Osteocyte (in vitro differentiated cells): ENCODE measurements around the gene PRSS33. TPM values are rescaled to one million over a fixed set of nuclear protein-coding genes. Genes with fewer than 3 reads are reported as not detected.

Experiments used
- DNase-seq: peaks from one replicate; pipeline ENCODE4 v3.0.0; 2021; ENCODE audit warnings: mixed read lengths; ENCODE audit not compliant: unreplicated experiment; ENCODE audit errors: extremely low spot score
- H3K27ac Mint-ChIP-seq: one replicate; pipeline ENCODE4 v1.8.0; 2021; ENCODE audit warnings: mild to moderate bottlenecking, mixed read lengths; ENCODE audit not compliant: unreplicated experiment
- H3K27me3 Mint-ChIP-seq: one replicate; pipeline ENCODE4 v1.8.0; 2021; ENCODE audit warnings: mixed read lengths; ENCODE audit not compliant: unreplicated experiment
- H3K36me3 Mint-ChIP-seq: one replicate; pipeline ENCODE4 v1.8.0; 2021; ENCODE audit warnings: mixed read lengths; ENCODE audit not compliant: unreplicated experiment
- H3K4me1 Mint-ChIP-seq: one replicate; pipeline ENCODE4 v1.8.0; 2021; ENCODE audit warnings: mixed read lengths; ENCODE audit not compliant: unreplicated experiment
- H3K4me3 Mint-ChIP-seq: one replicate; pipeline ENCODE4 v1.8.0; 2021; ENCODE audit warnings: mild to moderate bottlenecking, moderate library complexity, mixed read lengths; ENCODE audit not compliant: unreplicated experiment
- H3K9me3 Mint-ChIP-seq: one replicate; pipeline ENCODE4 v1.8.0; 2021; ENCODE audit warnings: mixed read lengths; ENCODE audit not compliant: unreplicated experiment
- total RNA-seq: library from RNA; stranded (reverse); gene quantifications from 2 replicates; pipeline ENCODE4 v1.2.1, GENCODE V29; 2021
- TF ChIP-seq, protein P1 (sequence below): fragments of 200-600 bp; sonication (generic); IDR thresholded peaks from 2 replicates; pipeline ENCODE4 v1.5.0; 2021; ENCODE audit warnings: antibody characterized with exemption, mild to moderate bottlenecking, moderate library complexity

PRSS33 gene
- total RNA-seq, 1 donor from 2014 or later = not detected

DNA sequence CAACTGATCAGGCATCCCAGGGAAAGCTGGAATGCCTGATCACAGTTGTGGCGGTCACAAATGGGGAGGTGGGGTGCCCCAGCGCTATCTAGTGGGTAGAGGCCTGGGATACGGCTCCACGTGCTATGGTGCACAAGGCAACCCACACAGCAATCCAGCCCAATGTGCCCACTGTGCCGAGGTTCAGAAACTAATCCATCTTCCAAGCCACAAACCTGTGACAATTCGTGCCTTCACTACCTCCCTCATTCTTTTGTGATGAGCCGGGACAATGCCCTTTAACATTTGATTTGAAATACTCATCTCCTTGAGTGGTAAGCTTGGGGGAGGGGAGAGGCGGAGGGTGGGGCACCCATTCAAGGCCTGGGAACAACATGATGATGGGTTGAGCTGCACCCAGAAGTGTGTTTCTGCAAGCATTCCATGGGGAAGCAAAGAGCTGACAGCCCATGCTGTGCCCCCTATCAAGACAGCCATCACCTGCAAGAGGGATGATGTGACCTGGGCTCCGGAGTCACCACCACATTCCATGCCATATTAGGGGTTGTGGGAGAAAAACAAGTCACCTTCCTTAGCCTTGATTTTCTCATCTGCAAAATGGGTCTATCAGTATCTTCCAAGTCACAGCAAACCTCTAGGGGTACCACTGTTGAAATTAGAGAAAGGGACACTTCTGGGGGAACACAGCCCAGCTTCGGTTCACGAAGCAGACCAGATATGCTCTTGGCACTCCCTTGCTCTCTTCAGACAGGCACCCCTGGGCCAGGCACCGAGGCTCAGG, 14.0 kb downstream of the PRSS33 start:
- Mint-ChIP-seq H3K9me3 (no peaks in the 10 kb centered on the region), H3K27ac (no peak overlapping the region), H3K27me3 (no peaks in the 10 kb centered on the region), H3K4me1 (peaks cover 39% of the 10 kb centered on the region), H3K4me3 (no peak overlapping the region), H3K36me3 (peaks cover 32% of the 10 kb centered on the region)
- TF ChIP-seq, protein P1, sequence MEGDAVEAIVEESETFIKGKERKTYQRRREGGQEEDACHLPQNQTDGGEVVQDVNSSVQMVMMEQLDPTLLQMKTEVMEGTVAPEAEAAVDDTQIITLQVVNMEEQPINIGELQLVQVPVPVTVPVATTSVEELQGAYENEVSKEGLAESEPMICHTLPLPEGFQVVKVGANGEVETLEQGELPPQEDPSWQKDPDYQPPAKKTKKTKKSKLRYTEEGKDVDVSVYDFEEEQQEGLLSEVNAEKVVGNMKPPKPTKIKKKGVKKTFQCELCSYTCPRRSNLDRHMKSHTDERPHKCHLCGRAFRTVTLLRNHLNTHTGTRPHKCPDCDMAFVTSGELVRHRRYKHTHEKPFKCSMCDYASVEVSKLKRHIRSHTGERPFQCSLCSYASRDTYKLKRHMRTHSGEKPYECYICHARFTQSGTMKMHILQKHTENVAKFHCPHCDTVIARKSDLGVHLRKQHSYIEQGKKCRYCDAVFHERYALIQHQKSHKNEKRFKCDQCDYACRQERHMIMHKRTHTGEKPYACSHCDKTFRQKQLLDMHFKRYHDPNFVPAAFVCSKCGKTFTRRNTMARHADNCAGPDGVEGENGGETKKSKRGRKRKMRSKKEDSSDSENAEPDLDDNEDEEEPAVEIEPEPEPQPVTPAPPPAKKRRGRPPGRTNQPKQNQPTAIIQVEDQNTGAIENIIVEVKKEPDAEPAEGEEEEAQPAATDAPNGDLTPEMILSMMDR = no peak
- DNase-seq = no peak

DNA sequence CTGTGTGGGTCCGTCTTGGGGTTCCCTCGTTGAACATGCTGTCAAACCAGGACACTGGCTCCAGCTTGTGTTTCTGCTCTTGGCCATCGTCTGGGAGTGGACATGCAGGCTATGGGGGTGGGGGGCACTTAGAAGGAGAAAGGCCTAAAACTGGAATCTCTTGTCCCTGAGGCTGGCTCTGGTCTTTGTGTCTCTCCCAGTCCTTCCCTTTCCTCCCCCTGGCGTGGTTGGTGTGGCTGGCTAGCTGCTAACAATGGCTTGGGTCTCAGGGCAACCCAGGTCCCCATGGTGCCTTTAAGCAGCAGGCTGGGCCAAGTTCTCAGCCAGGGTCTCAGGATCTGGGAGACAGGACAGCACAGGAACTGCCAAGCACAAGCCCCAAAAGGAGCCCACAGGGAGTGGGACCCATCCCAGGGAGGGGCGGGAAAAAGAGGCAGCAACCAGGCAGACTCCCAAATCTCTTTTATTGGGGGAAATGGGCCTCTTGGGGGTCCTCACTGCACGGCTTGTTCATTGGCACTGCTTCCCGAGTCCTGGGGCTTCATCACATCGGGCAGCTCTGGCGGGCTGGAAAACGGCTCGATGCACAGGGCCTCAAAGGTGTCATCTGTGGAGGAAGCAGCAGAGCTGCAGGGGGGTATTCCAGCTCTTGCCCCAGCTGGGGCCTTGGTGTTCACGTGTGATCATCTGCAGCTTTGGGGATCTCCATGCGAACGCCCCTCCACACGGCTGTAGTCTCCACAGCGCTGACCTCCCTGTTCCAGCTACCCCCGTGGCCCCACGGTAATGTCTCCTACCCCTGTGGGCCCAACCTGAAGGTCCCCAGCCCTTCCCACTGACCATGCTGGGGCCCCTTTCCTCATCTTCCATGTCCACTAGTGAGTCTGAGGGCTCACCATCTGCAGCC, 15.6 kb downstream of the PRSS33 start:
- Mint-ChIP-seq H3K9me3 (no peaks in the 10 kb centered on the region), H3K27me3 (no peaks in the 10 kb centered on the region), H3K27ac (peak overlapping the region; percentile 18), H3K4me3 (no peak overlapping the region), H3K36me3 (peaks cover 43% of the 10 kb centered on the region), H3K4me1 (peaks cover 39% of the 10 kb centered on the region)
- DNase-seq = no peak
- TF ChIP-seq, protein P1 = no peak

DNA sequence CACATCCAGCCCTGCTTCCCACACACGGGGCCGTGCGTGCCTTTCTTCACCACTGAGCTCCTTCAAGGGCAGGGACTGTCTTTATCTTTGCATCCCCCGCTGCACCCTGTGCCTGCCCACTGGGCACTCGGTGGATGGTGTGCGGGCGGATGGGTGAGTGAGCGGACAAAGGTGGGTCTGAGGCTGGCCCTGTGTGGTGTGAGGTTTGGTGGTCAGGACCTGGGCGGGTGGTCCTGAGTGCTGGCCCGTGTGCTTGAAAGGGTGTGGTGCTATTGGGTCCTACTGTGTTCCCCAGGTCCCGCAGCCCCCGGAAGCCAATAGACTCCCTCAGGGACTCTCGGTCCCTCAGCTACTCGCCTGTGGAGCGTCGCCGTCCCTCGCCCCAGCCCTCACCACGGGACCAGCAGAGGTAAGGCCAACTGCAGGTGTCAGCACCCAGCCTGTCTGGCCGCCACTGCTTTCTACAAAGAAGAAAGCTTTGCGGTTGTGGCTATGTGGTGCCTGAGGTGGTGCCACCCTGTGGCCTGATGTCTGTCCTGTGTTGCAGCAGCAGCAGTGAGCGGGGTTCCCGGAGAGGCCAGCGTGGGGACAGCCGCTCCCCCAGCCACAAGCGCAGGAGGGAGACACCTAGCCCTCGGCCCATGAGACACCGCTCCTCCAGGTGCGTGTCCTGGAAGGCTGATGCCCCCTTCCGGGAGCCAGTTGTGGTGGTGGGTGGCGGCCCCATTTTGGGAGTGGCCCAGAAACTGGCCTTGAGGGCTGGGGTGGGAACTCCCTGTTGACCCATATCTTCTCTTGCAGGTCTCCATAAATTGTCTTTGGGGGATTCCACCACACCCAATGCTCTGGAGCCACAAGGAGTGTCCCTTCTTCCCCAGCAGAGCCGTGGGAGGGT, 17.1 kb downstream of the PRSS33 start:
- no peaks in the 10 kb centered on the region for H3K27me3 Mint-ChIP-seq
- no peak for DNase-seq

DNA sequence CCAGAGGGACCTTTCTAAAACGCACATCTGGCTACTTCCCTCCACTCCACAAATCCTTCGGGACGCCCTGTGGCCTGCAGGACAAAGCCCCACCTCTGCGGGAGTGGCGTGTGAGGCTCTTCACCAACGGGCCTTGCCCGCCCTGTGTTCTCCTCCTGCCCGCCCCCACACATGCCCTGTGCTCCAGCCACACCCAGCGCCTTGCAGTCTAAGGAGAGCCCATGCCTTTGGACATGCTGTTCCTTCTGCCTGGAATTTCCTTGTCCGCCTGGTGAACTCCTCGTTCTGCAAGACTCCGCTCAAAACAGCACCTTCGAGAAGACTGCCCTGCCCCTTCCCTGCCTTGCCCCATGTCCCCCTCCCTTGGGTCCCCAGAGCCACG, 17.7 kb downstream of the PRSS33 start:
- peaks cover 21% of the 10 kb centered on the region for H3K4me1 Mint-ChIP-seq
- no peaks in the 10 kb centered on the region for H3K9me3 Mint-ChIP-seq
- no peaks in the 10 kb centered on the region for H3K27me3 Mint-ChIP-seq
- H3K36me3 Mint-ChIP-seq = peaks cover 62% of the 10 kb centered on the region
- H3K4me3 Mint-ChIP-seq = no peak overlapping the region
- no peak for DNase-seq
- peak overlapping the region; percentile 72 for H3K27ac Mint-ChIP-seq
- TF ChIP-seq, protein P1 = no peak

More for the DNA sequence above, 17.1 kb downstream of the PRSS33 start:
- H3K4me1 Mint-ChIP-seq = peaks cover 27% of the 10 kb centered on the region
- no peak overlapping the region for H3K4me3 Mint-ChIP-seq
- no peaks in the 10 kb centered on the region for H3K9me3 Mint-ChIP-seq
- peaks cover 56% of the 10 kb centered on the region for H3K36me3 Mint-ChIP-seq
- TF ChIP-seq, protein P1 = no peak
- peak overlapping the region; percentile 72 for H3K27ac Mint-ChIP-seq
